ENCODE measurements around the gene DHX34. TPM values are rescaled to one million over a fixed set of nuclear protein-coding genes. Genes with fewer than 3 reads are reported as not detected.

Gene DHX34
- total and polyA plus RNA-seq, 2 experiments from 2014 or later = 7.7 to 11.0 TPM

DNA sequence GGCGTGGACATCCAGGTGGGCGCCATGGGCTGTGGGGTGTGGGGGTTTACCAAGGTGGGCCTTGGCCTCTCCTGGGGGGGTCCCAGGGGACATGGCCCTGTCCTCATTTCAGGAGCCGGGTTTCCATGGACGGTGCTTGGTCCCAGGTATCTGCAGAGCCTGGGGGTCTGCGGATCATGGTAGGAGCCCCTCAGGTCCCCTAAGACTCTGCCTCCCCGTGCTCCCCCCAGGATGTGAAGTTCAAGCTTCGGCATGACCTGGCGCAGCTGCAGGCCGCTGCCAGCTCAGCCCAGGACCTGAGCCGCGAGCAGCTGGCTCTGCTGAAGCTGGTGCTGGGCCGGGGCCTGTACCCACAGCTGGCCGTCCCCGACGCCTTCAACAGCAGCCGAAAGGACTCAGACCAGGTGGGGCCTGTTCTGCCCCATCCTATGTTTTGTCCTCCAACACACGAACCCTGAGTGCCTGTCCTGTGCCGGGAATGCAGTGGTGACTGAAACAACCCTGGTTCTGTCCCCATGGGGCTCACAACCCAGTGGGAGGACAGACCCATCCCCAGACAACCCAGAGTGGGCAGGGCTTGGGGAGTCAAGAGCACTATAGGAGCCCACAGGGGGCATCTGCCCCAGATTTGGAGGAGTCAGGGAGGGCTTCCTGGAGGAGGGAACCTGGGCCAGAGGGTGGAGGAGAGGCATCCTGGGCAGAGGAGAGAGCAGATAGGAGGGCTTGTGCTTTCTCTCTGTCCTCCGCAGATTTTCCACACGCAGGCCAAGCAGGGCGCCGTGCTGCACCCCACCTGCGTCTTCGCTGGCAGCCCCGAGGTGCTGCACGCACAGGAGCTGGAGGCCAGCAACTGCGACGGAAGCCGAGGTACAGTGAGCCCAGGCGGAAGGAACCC is 26.8 kb downstream of the DHX34 start:
- no peak for DNase-seq
- no peak overlapping the region for H3K27ac ChIP-seq
- H3K4me2 ChIP-seq (ENCODE audit: unreplicated experiment) = no peak overlapping the region
- no peaks in the 10 kb centered on the region for H3K9me2 ChIP-seq (ENCODE audit: insufficient read depth)
- no peaks in the 10 kb centered on the region for H3K4me1 ChIP-seq (ENCODE audit: insufficient read depth)
- no peaks in the 10 kb centered on the region for H3K79me2 ChIP-seq (ENCODE audit: insufficient read depth)
- H4K20me1 ChIP-seq (ENCODE audit: insufficient read depth) = no peaks in the 10 kb centered on the region
- H3K27me3 ChIP-seq (replicated peaks; ENCODE audit: insufficient read depth) = no peaks in the 10 kb centered on the region
- H3K36me3 ChIP-seq (ENCODE audit: low read depth) = no peaks in the 10 kb centered on the region; the same call in 1 of the 2 replicates
- in situ Hi-C loops (cut with MboI) = no loop called here
- WGBS, 2 experiments (ENCODE audit: low coverage in 1 of 2, low lambda C conversion rate in 2 of 2, missing lambda C conversion rate in 2 of 2) = 95% methylated on average over 25 to 30 of the region's 30 CpGs
- no peak overlapping the region for H3K9ac ChIP-seq
- H3K9me3 ChIP-seq (ENCODE audit: low read depth) = no peaks in the 10 kb centered on the region
- H3K4me3 ChIP-seq = no peak overlapping the region
- TF ChIP-seq EZH2 (IDR thresholded peaks at IDR 0.05; ENCODE audit: insufficient read depth, poor library complexity, severe bottlenecking) (no peak), EZH2phosphoT487 (IDR thresholded peaks at IDR 0.05; ENCODE audit: insufficient read depth, low read depth) (no peak)
- no peak overlapping the region for H2AFZ ChIP-seq
- H3F3A ChIP-seq (ENCODE audit: insufficient read depth) = no peaks in the 10 kb centered on the region

DNA sequence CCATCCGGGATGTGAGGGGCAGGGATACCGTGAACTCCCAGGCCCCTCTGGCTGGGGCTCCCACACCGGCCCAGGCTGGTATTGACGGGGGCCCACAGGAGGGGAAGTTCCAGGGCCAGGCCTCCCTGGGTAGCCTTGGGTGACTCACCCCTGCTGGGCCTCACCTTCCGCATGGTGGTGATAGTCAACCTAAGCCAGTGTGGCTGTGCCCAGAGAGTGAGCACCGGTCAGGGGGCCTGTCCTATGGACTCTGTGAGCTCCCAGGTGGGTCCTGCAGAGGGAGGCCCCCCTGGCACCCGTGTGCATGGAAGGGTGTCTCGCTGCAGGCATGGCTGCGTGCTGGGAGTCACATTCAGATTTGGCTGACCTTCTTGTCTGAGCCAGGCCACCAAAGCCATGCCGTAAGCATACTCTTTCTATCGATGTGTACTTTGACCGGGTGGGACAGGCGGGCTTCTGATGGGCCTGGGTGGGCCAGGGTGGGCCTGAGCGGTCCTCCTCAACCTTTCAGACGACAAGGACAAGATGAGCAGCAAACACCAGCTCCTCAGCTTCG is 27.6 kb downstream of the DHX34 start:
- H3K4me2 ChIP-seq (ENCODE audit: unreplicated experiment) = no peak overlapping the region
- WGBS, 2 experiments (ENCODE audit: low coverage in 1 of 2, low lambda C conversion rate in 2 of 2, missing lambda C conversion rate in 2 of 2) = 90 to 93% methylated on average over 15 of the region's 16 CpGs
- DNase-seq = no peak
- H3K4me1 ChIP-seq (ENCODE audit: insufficient read depth) = no peaks in the 10 kb centered on the region
- H3F3A ChIP-seq (ENCODE audit: insufficient read depth) = no peaks in the 10 kb centered on the region
- no peak for TF ChIP-seq EZH2 (IDR thresholded peaks at IDR 0.05; ENCODE audit: insufficient read depth, poor library complexity, severe bottlenecking)
- TF ChIP-seq EZH2phosphoT487 (IDR thresholded peaks at IDR 0.05; ENCODE audit: insufficient read depth, low read depth) = no peak
- no peak overlapping the region for H3K9ac ChIP-seq
- H4K20me1 ChIP-seq (ENCODE audit: insufficient read depth) = no peaks in the 10 kb centered on the region
- H3K36me3 ChIP-seq (ENCODE audit: low read depth) = no peaks in the 10 kb centered on the region; the same call in 1 of the 2 replicates
- H3K9me2 ChIP-seq (ENCODE audit: insufficient read depth) = no peaks in the 10 kb centered on the region
- H2AFZ ChIP-seq = no peak overlapping the region
- H3K9me3 ChIP-seq (ENCODE audit: low read depth) = no peaks in the 10 kb centered on the region
- in situ Hi-C loops (cut with MboI) = no loop called here
- no peak overlapping the region for H3K4me3 ChIP-seq
- H3K27ac ChIP-seq = no peak overlapping the region
- no peaks in the 10 kb centered on the region for H3K79me2 ChIP-seq (ENCODE audit: insufficient read depth)
- H3K27me3 ChIP-seq (replicated peaks; ENCODE audit: insufficient read depth) = no peaks in the 10 kb centered on the region

DNA sequence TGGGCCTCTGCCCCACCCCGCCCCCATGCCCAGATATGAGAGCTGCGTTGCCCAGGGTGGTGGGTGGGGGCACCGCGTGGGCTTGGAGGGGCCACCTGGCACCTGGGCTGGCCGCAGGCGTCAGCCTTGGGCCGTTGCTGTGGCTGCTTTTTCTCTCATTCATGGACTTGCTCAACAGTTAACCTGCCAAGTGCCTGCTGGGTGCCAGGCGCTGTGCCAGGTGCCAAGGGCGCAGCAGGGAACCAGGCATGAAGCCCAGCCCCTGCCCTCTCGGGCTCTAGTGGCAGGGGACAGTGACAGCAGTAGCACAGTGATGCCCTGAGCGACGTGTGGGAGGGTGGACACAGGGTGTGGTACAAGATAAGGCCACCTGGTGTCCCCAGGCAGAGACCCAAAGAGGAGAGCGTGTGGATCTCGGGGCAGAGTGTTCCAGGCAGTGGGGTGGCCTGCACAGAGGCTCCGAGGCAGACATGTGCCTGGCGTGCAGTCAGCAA is 28.1 kb downstream of the DHX34 start:
- Histone ChIP-seq H3K4me1 (ENCODE audit: insufficient read depth) (no peaks in the 10 kb centered on the region), H3K9me2 (ENCODE audit: insufficient read depth) (no peaks in the 10 kb centered on the region), H3K79me2 (ENCODE audit: insufficient read depth) (no peaks in the 10 kb centered on the region), H4K20me1 (ENCODE audit: insufficient read depth) (no peaks in the 10 kb centered on the region), H3K27me3 (replicated peaks; ENCODE audit: insufficient read depth) (no peaks in the 10 kb centered on the region), H3K4me3 (no peak overlapping the region), H3F3A (ENCODE audit: insufficient read depth) (no peaks in the 10 kb centered on the region), H3K27ac (no peak overlapping the region), H3K4me2 (ENCODE audit: unreplicated experiment) (no peak overlapping the region), H3K9me3 (ENCODE audit: low read depth) (no peaks in the 10 kb centered on the region), H2AFZ (no peak overlapping the region), H3K9ac (no peak overlapping the region), H3K36me3 (ENCODE audit: low read depth) (no peaks in the 10 kb centered on the region; the same call in 1 of the 2 replicates)
- TF ChIP-seq EZH2phosphoT487 (IDR thresholded peaks at IDR 0.05; ENCODE audit: insufficient read depth, low read depth) = no peak
- TF ChIP-seq EZH2 (IDR thresholded peaks at IDR 0.05; ENCODE audit: insufficient read depth, poor library complexity, severe bottlenecking) = no peak
- in situ Hi-C loops (cut with MboI) = no loop called here
- DNase-seq = no peak
- WGBS, 2 experiments (ENCODE audit: low coverage in 1 of 2, low lambda C conversion rate in 2 of 2, missing lambda C conversion rate in 2 of 2) = 85 to 94% methylated on average over 15 to 16 of the region's 16 CpGs

DNA sequence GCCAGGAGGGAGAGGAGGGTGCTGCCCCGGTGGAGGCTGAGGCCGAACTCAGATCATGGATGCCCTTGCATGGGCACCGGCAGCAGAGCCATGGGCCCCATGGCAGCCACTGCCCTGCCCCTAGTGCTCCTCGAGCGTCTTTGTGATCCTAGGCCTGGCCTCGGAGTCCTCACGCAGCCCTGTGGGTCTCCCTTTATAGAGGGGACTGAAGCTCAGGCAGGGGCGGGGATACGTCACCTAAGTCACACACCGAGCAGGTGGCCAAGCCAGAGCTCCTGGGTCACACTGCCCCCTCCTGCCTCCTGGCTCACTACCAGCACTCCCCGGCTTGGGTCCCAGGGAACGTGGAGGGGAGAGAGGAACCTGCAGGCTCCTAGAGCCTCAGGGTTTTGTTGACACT is 28.7 kb downstream of the DHX34 start:
- TF ChIP-seq EZH2 (IDR thresholded peaks at IDR 0.05; ENCODE audit: insufficient read depth, poor library complexity, severe bottlenecking) (no peak), EZH2phosphoT487 (IDR thresholded peaks at IDR 0.05; ENCODE audit: insufficient read depth, low read depth) (no peak)
- Histone ChIP-seq H3K9ac (no peak overlapping the region), H2AFZ (no peak overlapping the region), H3K4me3 (no peak overlapping the region), H3K36me3 (ENCODE audit: low read depth) (no peaks in the 10 kb centered on the region; the same call in 1 of the 2 replicates), H3K4me1 (ENCODE audit: insufficient read depth) (no peaks in the 10 kb centered on the region), H3K4me2 (ENCODE audit: unreplicated experiment) (no peak overlapping the region), H3F3A (ENCODE audit: insufficient read depth) (no peaks in the 10 kb centered on the region), H3K9me2 (ENCODE audit: insufficient read depth) (no peaks in the 10 kb centered on the region), H3K9me3 (ENCODE audit: low read depth) (no peaks in the 10 kb centered on the region), H3K27me3 (replicated peaks; ENCODE audit: insufficient read depth) (no peaks in the 10 kb centered on the region), H3K27ac (no peak overlapping the region), H3K79me2 (ENCODE audit: insufficient read depth) (no peaks in the 10 kb centered on the region), H4K20me1 (ENCODE audit: insufficient read depth) (no peaks in the 10 kb centered on the region)
- no peak for DNase-seq
- in situ Hi-C loops (cut with MboI) = no loop called here
- 80 to 94% methylated on average over 9 of the region's 12 CpGs for WGBS, 2 experiments (ENCODE audit: low coverage in 1 of 2, low lambda C conversion rate in 2 of 2, missing lambda C conversion rate in 2 of 2)
